GM23248 (cell line): ENCODE results near the gene ITGB7. TPM values are rescaled to one million over a fixed set of nuclear protein-coding genes. Genes with fewer than 3 reads are reported as not detected.

Experiments used
- DNase-seq: peaks from one replicate; pipeline ENCODE4 v3.0.0-alpha.2; 2015
- H2AFZ ChIP-seq: fragments of 200-600 bp; sonication (generic); 2 replicates; pipeline ENCODE4 v1.6.1; 2016; ENCODE audit warnings: antibody characterized with exemption
- H3F3A ChIP-seq: fragments of 200-600 bp; sonication (generic); 2 replicates; pipeline ENCODE4 v1.6.1; 2016; ENCODE audit warnings: mild to moderate bottlenecking, antibody characterized with exemption, mixed run types; ENCODE audit not compliant: insufficient read depth
- H3K27ac ChIP-seq: fragments of 200-600 bp; sonication (generic); 2 replicates; pipeline ENCODE4 v1.5.1; 2016; ENCODE audit warnings: mild to moderate bottlenecking
- H3K27me3 ChIP-seq: fragments of 200-600 bp; sonication (generic); replicated peaks from 2 replicates; pipeline ENCODE4 v1.6.1; 2016; ENCODE audit warnings: mild to moderate bottlenecking; ENCODE audit not compliant: insufficient read depth
- H3K36me3 ChIP-seq: fragments of 200-600 bp; sonication (generic); 2 replicates; pipeline ENCODE4 v1.6.1; 2016; ENCODE audit warnings: low read depth, mild to moderate bottlenecking
- H3K4me1 ChIP-seq: fragments of 200-600 bp; sonication (generic); 2 replicates; pipeline ENCODE4 v1.6.1; 2016; ENCODE audit warnings: mild to moderate bottlenecking; ENCODE audit not compliant: insufficient read depth
- H3K4me2 ChIP-seq: fragments of 200-600 bp; sonication (generic); one replicate; pipeline ENCODE4 v1.6.1; 2016; ENCODE audit warnings: mild to moderate bottlenecking; ENCODE audit not compliant: unreplicated experiment
- H3K4me3 ChIP-seq: fragments of 200-600 bp; sonication (generic); 2 replicates; pipeline ENCODE4 v1.5.1; 2016; ENCODE audit warnings: mild to moderate bottlenecking
- H3K79me2 ChIP-seq: fragments of 200-600 bp; sonication (generic); 2 replicates; pipeline ENCODE4 v1.6.1; 2016; ENCODE audit warnings: mild to moderate bottlenecking; ENCODE audit not compliant: insufficient read depth
- H3K9ac ChIP-seq: fragments of 200-600 bp; sonication (generic); 2 replicates; pipeline ENCODE4 v1.6.1; 2016; ENCODE audit warnings: mild to moderate bottlenecking
- H3K9me2 ChIP-seq: fragments of 200-600 bp; sonication (generic); 2 replicates; pipeline ENCODE4 v1.6.1; 2016; ENCODE audit warnings: mixed run types, mild to moderate bottlenecking, moderate library complexity; ENCODE audit not compliant: insufficient read depth
- H3K9me3 ChIP-seq: fragments of 200-600 bp; sonication (generic); one replicate; pipeline ENCODE4 v1.6.1; 2017; ENCODE audit warnings: low read depth
- H4K20me1 ChIP-seq: fragments of 200-600 bp; sonication (generic); 2 replicates; pipeline ENCODE4 v1.6.0; 2016; ENCODE audit not compliant: insufficient read depth
- EZH2 ChIP-seq: fragments of 200-600 bp; sonication (generic); IDR thresholded peaks from 2 replicates; pipeline ENCODE4 v1.6.1; 2018; ENCODE audit warnings: antibody characterized with exemption, mild to moderate bottlenecking; ENCODE audit not compliant: insufficient read depth, poor library complexity, severe bottlenecking
- EZH2phosphoT487 ChIP-seq: fragments of 200-600 bp; sonication (generic); IDR thresholded peaks from 2 replicates; pipeline ENCODE4 v1.6.1; 2018; ENCODE audit warnings: antibody characterized with exemption, moderate library complexity, mild to moderate bottlenecking, low read depth; ENCODE audit not compliant: insufficient read depth
- WGBS, 2 experiments: methylation state at CpG; one replicate each; pipeline ENCODE4 v1.1.6; 2015 to 2017; ENCODE audit warnings: low lambda C conversion rate in 2 of 2, low coverage in 1 of 2; ENCODE audit errors: missing lambda C conversion rate in 2 of 2; 5-methylcytosine and 5-hydroxymethylcytosine counted together
- in situ Hi-C: fragments of 300-500 bp; cut with MboI; formaldehyde crosslinking; loops from 2 replicates; pipeline ENCODE4 v1.15.0; 2020
- polyA plus RNA-seq: library from polyadenylated mRNA; unstranded; fragments of >200 nt; fragmentation: Nextera tagmentation; extraction: Ambion mirVana; gene quantifications from 2 replicates; pipeline ENCODE4 v1.2.1, GENCODE V29; 2016
- total RNA-seq: library from RNA; depleted of rRNA; stranded (reverse); fragments of >200 nt; shearing (Covaris generic); gene quantifications from 2 replicates; pipeline ENCODE4 v1.2.3, GENCODE V29; 2014

ITGB7 gene
- total and polyA plus RNA-seq, 2 experiments from 2014 or later = 1.2 to 1.4 TPM

GRCh38 chr12:53227836-53228235 is 20.8 kb upstream of the ITGB7 start:
- H3K9me2 ChIP-seq = no peaks in the 10 kb centered on the region
- H3K4me2 ChIP-seq = no peak overlapping the region
- no peak overlapping the region for H2AFZ ChIP-seq
- peaks cover 34% of the 10 kb centered on the region for H3F3A ChIP-seq
- H3K9me3 ChIP-seq = no peaks in the 10 kb centered on the region
- no peak for DNase-seq
- H3K27ac ChIP-seq = no peak overlapping the region
- whole genome bisulfite sequencing, 2 experiments = 7 to 29% methylated on average over 1 of the region's 1 CpG
- TF ChIP-seq EZH2phosphoT487 (no peak), EZH2 (no peak)
- no peaks in the 10 kb centered on the region for H3K36me3 ChIP-seq
- in situ Hi-C loops = no loop called here
- no peak overlapping the region for H3K9ac ChIP-seq
- H3K4me3 ChIP-seq = no peak overlapping the region
- no peaks in the 10 kb centered on the region for H4K20me1 ChIP-seq
- peaks cover 15% of the 10 kb centered on the region for H3K79me2 ChIP-seq
- H3K27me3 ChIP-seq = no peaks in the 10 kb centered on the region
- H3K4me1 ChIP-seq = peaks cover 43% of the 10 kb centered on the region

GRCh38 chr12:53227341-53227740 is 20.3 kb upstream of the ITGB7 start:
- no peak for DNase-seq
- peaks cover 15% of the 10 kb centered on the region for H3K79me2 ChIP-seq
- 92 to 95% methylated on average over 10 to 11 of the region's 11 CpGs for WGBS, 2 experiments
- no peak overlapping the region for H3K9ac ChIP-seq
- H3K9me3 ChIP-seq = no peaks in the 10 kb centered on the region
- H3K4me3 ChIP-seq = no peak overlapping the region
- no peak overlapping the region for H2AFZ ChIP-seq
- H3K27me3 ChIP-seq = no peaks in the 10 kb centered on the region
- in situ Hi-C loops = no loop called here
- H4K20me1 ChIP-seq = no peaks in the 10 kb centered on the region
- H3F3A ChIP-seq = peaks cover 33% of the 10 kb centered on the region
- no peak overlapping the region for H3K27ac ChIP-seq
- no peaks in the 10 kb centered on the region for H3K9me2 ChIP-seq
- peaks cover 44% of the 10 kb centered on the region for H3K4me1 ChIP-seq
- TF ChIP-seq EZH2phosphoT487 (no peak), EZH2 (no peak)
- H3K4me2 ChIP-seq = no peak overlapping the region
- H3K36me3 ChIP-seq = no peaks in the 10 kb centered on the region

- Histone ChIP-seq H3K27ac (no peak overlapping the region), H3F3A (peaks cover 38% of the 10 kb centered on the region), H3K4me2 (no peak overlapping the region), H4K20me1 (no peaks in the 10 kb centered on the region), H3K27me3 (no peaks in the 10 kb centered on the region), H3K9me2 (no peaks in the 10 kb centered on the region), H3K79me2 (peaks cover 15% of the 10 kb centered on the region), H3K4me3 (no peak overlapping the region), H2AFZ (no peak overlapping the region), H3K9ac (no peak overlapping the region), H3K9me3 (no peaks in the 10 kb centered on the region), H3K36me3 (no peaks in the 10 kb centered on the region), H3K4me1 (peaks cover 49% of the 10 kb centered on the region)
- DNase-seq = no peak
- 76 to 80% methylated on average over 4 of the region's 4 CpGs for WGBS, 2 experiments
- TF ChIP-seq EZH2 = no peak
- TF ChIP-seq EZH2phosphoT487 = no peak
- in situ Hi-C loops = no loop called here
These were observed 19.8 kb upstream of the ITGB7 start for GRCh38 chr12:53226815-53227214.

- no peak overlapping the region for H3K4me3 ChIP-seq
- no peak overlapping the region for H3K4me2 ChIP-seq
- peaks cover 6% of the 10 kb centered on the region for H3K79me2 ChIP-seq
- H3K9me2 ChIP-seq = no peaks in the 10 kb centered on the region
- peaks cover 38% of the 10 kb centered on the region for H3F3A ChIP-seq
- H3K9me3 ChIP-seq = no peaks in the 10 kb centered on the region
- TF ChIP-seq EZH2 (no peak), EZH2phosphoT487 (no peak)
- no peaks in the 10 kb centered on the region for H3K27me3 ChIP-seq
- no peaks in the 10 kb centered on the region for H4K20me1 ChIP-seq
- H3K4me1 ChIP-seq = peaks cover 44% of the 10 kb centered on the region
- no peak overlapping the region for H2AFZ ChIP-seq
- H3K9ac ChIP-seq = no peak overlapping the region
- no peaks in the 10 kb centered on the region for H3K36me3 ChIP-seq
- in situ Hi-C loops = no loop called here
- peak; percentile 43 for DNase-seq
- 89 to 91% methylated on average over 10 of the region's 10 CpGs for WGBS, 2 experiments
- H3K27ac ChIP-seq = peak overlapping the region; percentile 99
These were observed 18.8 kb upstream of the ITGB7 start for GRCh38 chr12:53225635-53226424.
